ENCODE data around the gene ABR.

- TF ChIP-seq CTCF (IDR thresholded peaks at IDR 0.05) (no peak), POLR2A (IDR thresholded peaks at IDR 0.05) (no peak), POLR2AphosphoS5 (IDR thresholded peaks at IDR 0.05) (no peak)
Observed at GRCh38 chr17:1054656-1055055, 125.1 kb downstream of the ABR start.
